ENCODE measurements around the gene HBD.

GRCh38 chr11:5238486-5238885 is 4.2 kb upstream of the HBD start:
- TF ChIP-seq, protein P1, sequence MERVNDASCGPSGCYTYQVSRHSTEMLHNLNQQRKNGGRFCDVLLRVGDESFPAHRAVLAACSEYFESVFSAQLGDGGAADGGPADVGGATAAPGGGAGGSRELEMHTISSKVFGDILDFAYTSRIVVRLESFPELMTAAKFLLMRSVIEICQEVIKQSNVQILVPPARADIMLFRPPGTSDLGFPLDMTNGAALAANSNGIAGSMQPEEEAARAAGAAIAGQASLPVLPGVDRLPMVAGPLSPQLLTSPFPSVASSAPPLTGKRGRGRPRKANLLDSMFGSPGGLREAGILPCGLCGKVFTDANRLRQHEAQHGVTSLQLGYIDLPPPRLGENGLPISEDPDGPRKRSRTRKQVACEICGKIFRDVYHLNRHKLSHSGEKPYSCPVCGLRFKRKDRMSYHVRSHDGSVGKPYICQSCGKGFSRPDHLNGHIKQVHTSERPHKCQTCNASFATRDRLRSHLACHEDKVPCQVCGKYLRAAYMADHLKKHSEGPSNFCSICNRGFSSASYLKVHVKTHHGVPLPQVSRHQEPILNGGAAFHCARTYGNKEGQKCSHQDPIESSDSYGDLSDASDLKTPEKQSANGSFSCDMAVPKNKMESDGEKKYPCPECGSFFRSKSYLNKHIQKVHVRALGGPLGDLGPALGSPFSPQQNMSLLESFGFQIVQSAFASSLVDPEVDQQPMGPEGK (tag by site-specific recombination; IDR thresholded peaks at IDR 0.05), result no peak
- TF ChIP-seq ZNF302 (tag by site-specific recombination; IDR thresholded peaks at IDR 0.05; ENCODE audit: low read depth), result no peak

All from HEK293 (cell line).